ENCODE data around the gene ZNF33A.
"Not testable (repeated sequence)": the region's sequence is repeated elsewhere in the genome, so short reads cannot be mapped to it uniquely, and the experiment has no call there.

ZNF33A gene

GRCh38 chr10:38010119-38010903 lies at the start of gene ZNF33A:
Gene ZNF33A, plus strand, starts transcription at chr10:38010675. Its CDS starts 1,667 bp downstream, at chr10:38012342.
- DNase-seq (ENCODE audit: low spot score), result peak; percentile 94

- DNase-seq (ENCODE audit: low spot score), result no peak
Observed at GRCh38 chr10:37965006-37965405, 45.5 kb upstream of the ZNF33A start.

- DNase-seq (ENCODE audit: low spot score), result no peak
Observed at GRCh38 chr10:37972396-37972795, 38.1 kb upstream of the ZNF33A start.

- DNase-seq (ENCODE audit: low spot score), result peak; percentile 33
Observed at GRCh38 chr10:37975401-37975991, 35.0 kb upstream of the ZNF33A start.

GRCh38 chr10:37976091-37976879 lies 34.2 kb upstream of the ZNF33A start, which contains the start of gene ZNF25:
Gene ZNF25, minus strand, starts transcription at chr10:37976647. Its CDS starts 4,925 bp downstream, at chr10:37971722.
- DNase-seq (ENCODE audit: low spot score), result peak; percentile 99

GRCh38 chr10:37976880-37977203 lies 33.6 kb upstream of the ZNF33A start:
- no peak for DNase-seq (ENCODE audit: low spot score)

- DNase-seq (ENCODE audit: low spot score), result no peak
Observed at GRCh38 chr10:37991655-37992054, 18.8 kb upstream of the ZNF33A start.

- no peak for DNase-seq (ENCODE audit: low spot score)
Observed at GRCh38 chr10:37992083-37992482, 18.4 kb upstream of the ZNF33A start.

- DNase-seq (ENCODE audit: low spot score), result not testable (repeated sequence)
Observed at GRCh38 chr10:37998920-37999319, 11.6 kb upstream of the ZNF33A start.

- not testable (repeated sequence) for DNase-seq (ENCODE audit: low spot score)
Observed at GRCh38 chr10:38000474-38000873, 10.0 kb upstream of the ZNF33A start.

GRCh38 chr10:38003026-38003425 lies 7.4 kb upstream of the ZNF33A start:
- no peak for DNase-seq (ENCODE audit: low spot score)

GRCh38 chr10:38003588-38003987 lies 6.9 kb upstream of the ZNF33A start:
- DNase-seq (ENCODE audit: low spot score), result no peak

GRCh38 chr10:38007551-38007950 lies 2.9 kb upstream of the ZNF33A start:
- DNase-seq (ENCODE audit: low spot score), result no peak

- no peak for DNase-seq (ENCODE audit: low spot score)
Observed at GRCh38 chr10:38007991-38008390, 2.5 kb upstream of the ZNF33A start.

GRCh38 chr10:38016354-38016753 lies 5.9 kb downstream of the ZNF33A start:
- DNase-seq (ENCODE audit: low spot score), result no peak

GRCh38 chr10:38019124-38019523 lies 8.6 kb downstream of the ZNF33A start:
- DNase-seq (ENCODE audit: low spot score), result not testable (repeated sequence)

GRCh38 chr10:38025283-38025682 lies 14.8 kb downstream of the ZNF33A start:
- DNase-seq (ENCODE audit: low spot score), result no peak

GRCh38 chr10:38027986-38028385 lies 17.5 kb downstream of the ZNF33A start:
- no peak for DNase-seq (ENCODE audit: low spot score)

GRCh38 chr10:38032886-38033285 lies 22.4 kb downstream of the ZNF33A start:
- DNase-seq (ENCODE audit: low spot score), result no peak

- no peak for DNase-seq (ENCODE audit: low spot score)
Observed at GRCh38 chr10:38038107-38038931, 27.8 kb downstream of the ZNF33A start.

GRCh38 chr10:38038932-38039245 lies 28.4 kb downstream of the ZNF33A start:
- no peak for DNase-seq (ENCODE audit: low spot score)

- no peak for DNase-seq (ENCODE audit: low spot score)
Observed at GRCh38 chr10:38043516-38043915, 33.0 kb downstream of the ZNF33A start.
